GM18870 (cell line): ENCODE measurements around the gene CFLAR.
"Not testable (repeated sequence)": the region's sequence is repeated elsewhere in the genome, so short reads cannot be mapped to it uniquely, and the experiment has no call there.

Source experiments
- ATAC-seq: cut with Tn5 transposase; IDR thresholded peaks from one replicate; pipeline ENCODE4 v1.9.1; 2021; ENCODE audit warnings: moderate library complexity; ENCODE audit not compliant: unreplicated experiment

Gene CFLAR

GRCh38 chr2:201174687-201175086 is 58.7 kb downstream of the CFLAR start:
- no peak for ATAC-seq

GRCh38 chr2:201176081-201176481 is 60.1 kb downstream of the CFLAR start:
- ATAC-seq: no peak

GRCh38 chr2:201180010-201180409 is 64.0 kb downstream of the CFLAR start:
- ATAC-seq: no peak

- peak; percentile 79 for ATAC-seq
Observed at GRCh38 chr2:201182650-201183364, 66.8 kb downstream of the CFLAR start, which contains the start of gene CASP10. Gene CASP10 (plus strand): TSS chr2:201183141. CDS start chr2:201185778, 2,637 bp downstream.

- ATAC-seq: no peak
Observed at GRCh38 chr2:201183365-201183727, 67.4 kb downstream of the CFLAR start.

GRCh38 chr2:201183835-201184234 is 67.9 kb downstream of the CFLAR start:
- not testable (repeated sequence) for ATAC-seq

GRCh38 chr2:201184248-201184647 is 68.3 kb downstream of the CFLAR start:
- ATAC-seq: not testable (repeated sequence)

- no peak for ATAC-seq
Observed at GRCh38 chr2:201185863-201186262, 69.9 kb downstream of the CFLAR start.

- ATAC-seq: no peak
Observed at GRCh38 chr2:201186982-201187381, 71.0 kb downstream of the CFLAR start.

GRCh38 chr2:201188449-201188848 is 72.5 kb downstream of the CFLAR start:
- no peak for ATAC-seq

- no peak for ATAC-seq
Observed at GRCh38 chr2:201191132-201191875, 75.3 kb downstream of the CFLAR start.

GRCh38 chr2:201194097-201194496 is 78.1 kb downstream of the CFLAR start:
- ATAC-seq: peak; percentile 92

GRCh38 chr2:201195331-201195730 is 79.4 kb downstream of the CFLAR start:
- no peak for ATAC-seq

- no peak for ATAC-seq
Observed at GRCh38 chr2:201196003-201196402, 80.0 kb downstream of the CFLAR start.

- ATAC-seq: no peak
Observed at GRCh38 chr2:201196803-201197202, 80.8 kb downstream of the CFLAR start.

- ATAC-seq: no peak
Observed at GRCh38 chr2:201197781-201198180, 81.8 kb downstream of the CFLAR start.

GRCh38 chr2:201199847-201200246 is 83.9 kb downstream of the CFLAR start:
- ATAC-seq: no peak

GRCh38 chr2:201200345-201200744 is 84.4 kb downstream of the CFLAR start:
- no peak for ATAC-seq

- no peak for ATAC-seq
Observed at GRCh38 chr2:201201371-201201770, 85.4 kb downstream of the CFLAR start.

- no peak for ATAC-seq
Observed at GRCh38 chr2:201203916-201204654, 88.1 kb downstream of the CFLAR start.

- ATAC-seq: no peak
Observed at GRCh38 chr2:201204655-201205514, 88.9 kb downstream of the CFLAR start.
